Measurements from ENCODE around the gene FAM25C.
"Not testable (repeated sequence)": the region's sequence is repeated elsewhere in the genome, so short reads cannot be mapped to it uniquely, and the experiment has no call there.

The FAM25C gene

DNA sequence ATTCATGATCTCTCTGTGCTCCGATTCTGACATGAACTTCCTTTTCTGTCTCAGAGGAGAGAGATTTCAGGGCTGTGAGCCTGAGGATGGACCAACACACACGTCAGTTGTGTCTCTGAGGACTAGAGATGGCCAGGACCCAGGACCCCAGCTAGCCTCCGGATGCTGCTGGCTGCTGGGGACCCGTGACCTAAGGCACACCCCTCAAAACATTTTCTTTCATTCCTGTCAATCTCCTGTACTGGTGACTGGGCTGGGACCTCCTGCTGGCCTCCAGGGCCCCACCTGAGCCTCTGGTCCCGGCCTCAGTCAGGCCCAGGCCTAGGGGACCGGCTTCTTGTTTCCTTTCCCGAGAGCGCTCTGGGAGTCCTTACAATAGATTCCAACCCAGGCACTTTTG lies 42.4 kb downstream of the FAM25C start:
- DNase-seq (ENCODE audit: low read depth): not testable (repeated sequence)

DNA sequence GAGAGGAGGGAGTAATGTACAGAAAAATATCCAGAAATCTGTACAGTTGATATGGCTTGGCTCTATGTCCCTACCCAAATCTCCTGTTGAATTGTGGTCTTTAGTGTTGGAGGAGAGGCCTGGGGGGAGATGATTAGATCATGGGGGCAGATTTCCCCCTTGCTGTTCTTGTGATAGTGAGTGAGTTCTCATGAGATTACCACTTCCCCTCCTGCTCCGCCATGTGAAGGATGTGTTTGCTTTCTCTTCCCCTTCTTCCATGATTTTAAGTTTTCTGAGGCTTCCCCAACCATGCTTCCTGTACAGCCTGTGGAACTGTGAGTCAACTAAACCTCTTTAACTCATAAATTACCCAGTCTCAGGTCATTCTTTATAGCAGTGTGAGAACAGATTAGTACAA lies 52.2 kb downstream of the FAM25C start:
- not testable (repeated sequence) for DNase-seq (ENCODE audit: low read depth)

All from activated T-helper 9 cell treated with anti-CD3 and anti-CD28 coated beads, Interleukin-2, amount 50 U/mL, for 16 hours (primary cell).